Measurements from ENCODE around the gene BICC1.

The BICC1 gene

GRCh38 chr10:58512491-58513187 is at the start of gene BICC1:
Gene BICC1 (plus strand): TSS chr10:58512872. CDS start chr10:58513144, 272 bp downstream.
- peak; percentile 82 for DNase-seq (ENCODE audit: low spot score)

GRCh38 chr10:58464956-58465355 is 47.7 kb upstream of the BICC1 start:
- no peak for DNase-seq (ENCODE audit: low spot score)

- DNase-seq (ENCODE audit: low spot score), result no peak
Measured at GRCh38 chr10:58465629-58466028, 47.0 kb upstream of the BICC1 start.

GRCh38 chr10:58467931-58468635 is 44.6 kb upstream of the BICC1 start:
- no peak for DNase-seq (ENCODE audit: low spot score)

- no peak for DNase-seq (ENCODE audit: low spot score)
Measured at GRCh38 chr10:58473976-58474375, 38.7 kb upstream of the BICC1 start.

GRCh38 chr10:58475322-58476277 is 37.1 kb upstream of the BICC1 start:
- DNase-seq (ENCODE audit: low spot score), result peak; percentile 65

- peak; percentile 73 for DNase-seq (ENCODE audit: low spot score)
Measured at GRCh38 chr10:58477122-58477521, 35.5 kb upstream of the BICC1 start.

GRCh38 chr10:58477902-58478301 is 34.8 kb upstream of the BICC1 start:
- DNase-seq (ENCODE audit: low spot score), result peak; percentile 10

GRCh38 chr10:58479045-58479444 is 33.6 kb upstream of the BICC1 start:
- no peak for DNase-seq (ENCODE audit: low spot score)

- DNase-seq (ENCODE audit: low spot score), result no peak
Measured at GRCh38 chr10:58480321-58480720, 32.4 kb upstream of the BICC1 start.

- DNase-seq (ENCODE audit: low spot score), result no peak
Measured at GRCh38 chr10:58481569-58482109, 31.0 kb upstream of the BICC1 start.

- peak; percentile 39 for DNase-seq (ENCODE audit: low spot score)
Measured at GRCh38 chr10:58486821-58487220, 25.9 kb upstream of the BICC1 start.

- DNase-seq (ENCODE audit: low spot score), result peak; percentile 14
Measured at GRCh38 chr10:58488921-58489320, 23.8 kb upstream of the BICC1 start.

- DNase-seq (ENCODE audit: low spot score), result no peak
Measured at GRCh38 chr10:58502956-58503355, 9.7 kb upstream of the BICC1 start.

- peak; percentile 43 for DNase-seq (ENCODE audit: low spot score)
Measured at GRCh38 chr10:58508316-58508715, 4.4 kb upstream of the BICC1 start.

GRCh38 chr10:58511765-58512490 is 744 bp upstream of the BICC1 start:
- peak; percentile 47 for DNase-seq (ENCODE audit: low spot score)

- DNase-seq (ENCODE audit: low spot score), result peak; percentile 73
Measured at GRCh38 chr10:58513188-58514110, 777 bp downstream of the BICC1 start.

- no peak for DNase-seq (ENCODE audit: low spot score)
Measured at GRCh38 chr10:58514111-58514770, 1.6 kb downstream of the BICC1 start.

GRCh38 chr10:58515291-58515941 is 2.7 kb downstream of the BICC1 start:
- DNase-seq (ENCODE audit: low spot score), result no peak

All from AG20443 (cell line).